HG03060 (cell line): ENCODE data around the gene CPED1.
"Not testable (repeated sequence)": the region's sequence is repeated elsewhere in the genome, so short reads cannot be mapped to it uniquely, and the experiment has no call there.

Experiments used
- ATAC-seq: cut with Tn5 transposase; IDR thresholded peaks from one replicate; pipeline ENCODE4 v1.9.1; 2021; ENCODE audit warnings: low read depth, moderate number of reproducible peaks; ENCODE audit not compliant: unreplicated experiment

CPED1 gene

GRCh38 chr7:121058975-121059374 lies 70.5 kb downstream of the CPED1 start:
- ATAC-seq = no peak

- ATAC-seq = not testable (repeated sequence)
Measured at GRCh38 chr7:121059979-121060509, 71.5 kb downstream of the CPED1 start.

- ATAC-seq = no peak
Measured at GRCh38 chr7:121061677-121062582, 73.4 kb downstream of the CPED1 start.

GRCh38 chr7:121062671-121063279 lies 74.3 kb downstream of the CPED1 start:
- no peak for ATAC-seq

GRCh38 chr7:121067717-121068116 lies 79.2 kb downstream of the CPED1 start:
- ATAC-seq = not testable (repeated sequence)

GRCh38 chr7:121069346-121070100 lies 81.0 kb downstream of the CPED1 start:
- no peak for ATAC-seq

GRCh38 chr7:121071132-121071531 lies 82.6 kb downstream of the CPED1 start:
- no peak for ATAC-seq

GRCh38 chr7:121071662-121072061 lies 83.2 kb downstream of the CPED1 start:
- no peak for ATAC-seq

GRCh38 chr7:121072826-121073225 lies 84.3 kb downstream of the CPED1 start:
- ATAC-seq = no peak

- ATAC-seq = no peak
Measured at GRCh38 chr7:121073463-121074099, 85.1 kb downstream of the CPED1 start.

- ATAC-seq = not testable (repeated sequence)
Measured at GRCh38 chr7:121075424-121075841, 86.9 kb downstream of the CPED1 start.

- ATAC-seq = no peak
Measured at GRCh38 chr7:121075952-121076349, 87.4 kb downstream of the CPED1 start.

- ATAC-seq = no peak
Measured at GRCh38 chr7:121076350-121077164, 88.0 kb downstream of the CPED1 start.

GRCh38 chr7:121077165-121077630 lies 88.7 kb downstream of the CPED1 start:
- ATAC-seq = no peak

GRCh38 chr7:121078701-121079227 lies 90.3 kb downstream of the CPED1 start:
- ATAC-seq = no peak

GRCh38 chr7:121079425-121080169 lies 91.1 kb downstream of the CPED1 start:
- no peak for ATAC-seq

GRCh38 chr7:121080257-121080912 lies 91.9 kb downstream of the CPED1 start:
- no peak for ATAC-seq

- no peak for ATAC-seq
Measured at GRCh38 chr7:121080913-121081326, 92.4 kb downstream of the CPED1 start.
